IPS-NIHi11 (cell line): ENCODE measurements around the gene DIP2C.
A peak's percentile ranks its signal among the peaks of the same experiment; 100 is the strongest.
"Not testable (repeated sequence)": the region's sequence is repeated elsewhere in the genome, so short reads cannot be mapped to it uniquely, and the experiment has no call there.

Experiments used
- DNase-seq: peaks from one replicate; pipeline ENCODE4 v3.0.0; 2012; ENCODE audit warnings: mixed read lengths, low spot score

DIP2C gene

DNA sequence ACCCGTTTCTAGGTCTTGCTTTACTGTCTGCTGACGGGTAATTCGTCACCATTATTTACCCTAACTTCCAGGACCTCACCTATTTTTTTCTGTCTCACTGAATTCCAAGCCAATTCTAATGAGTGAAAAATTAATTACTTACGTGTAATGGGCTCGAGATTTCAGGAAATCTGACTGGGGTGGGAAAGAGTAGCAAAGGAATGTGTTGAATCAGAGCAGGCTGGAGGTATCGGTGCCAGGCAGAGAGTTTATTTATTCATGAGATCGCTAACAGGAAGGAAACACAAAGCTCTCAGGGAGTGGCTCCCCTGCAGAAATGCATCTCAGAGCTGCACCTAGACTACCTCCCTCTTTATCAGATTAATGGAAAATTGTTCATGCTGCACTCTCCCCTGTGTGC lies 4.0 kb upstream of the DIP2C start:
- DNase-seq = no peak

DNA sequence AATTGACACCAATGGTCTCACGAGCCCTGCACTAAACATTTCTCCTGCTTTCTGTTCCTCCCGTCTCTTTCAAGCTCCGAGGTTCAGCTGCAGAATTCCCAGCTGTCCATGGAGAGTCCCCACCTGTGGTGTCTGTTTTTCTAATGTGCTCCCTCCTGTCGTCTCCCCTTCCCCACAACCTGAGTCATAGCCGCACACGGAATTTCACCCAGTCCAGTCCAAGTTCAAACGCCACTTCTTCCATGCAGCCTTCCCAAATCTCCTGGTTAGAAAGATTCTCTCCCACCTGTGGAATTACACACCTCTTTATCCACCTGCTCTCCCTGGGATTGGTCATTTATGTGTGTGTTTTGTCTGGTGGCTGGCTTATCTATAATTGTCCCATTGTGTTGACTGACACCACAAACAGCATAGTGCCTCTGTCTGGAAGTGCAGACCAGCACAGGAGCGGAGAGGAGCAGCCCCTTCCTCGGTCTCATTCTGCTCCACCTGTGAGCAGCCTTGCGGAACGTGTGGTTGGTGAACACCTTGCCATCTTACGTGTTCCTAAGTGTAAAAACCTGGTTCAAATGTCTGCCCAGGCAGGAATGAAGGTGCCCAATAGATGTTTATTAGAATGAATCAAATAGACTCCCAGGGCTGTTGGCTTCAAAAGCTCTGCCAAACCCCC lies 3.3 kb upstream of the DIP2C start:
- DNase-seq = no peak

DNA sequence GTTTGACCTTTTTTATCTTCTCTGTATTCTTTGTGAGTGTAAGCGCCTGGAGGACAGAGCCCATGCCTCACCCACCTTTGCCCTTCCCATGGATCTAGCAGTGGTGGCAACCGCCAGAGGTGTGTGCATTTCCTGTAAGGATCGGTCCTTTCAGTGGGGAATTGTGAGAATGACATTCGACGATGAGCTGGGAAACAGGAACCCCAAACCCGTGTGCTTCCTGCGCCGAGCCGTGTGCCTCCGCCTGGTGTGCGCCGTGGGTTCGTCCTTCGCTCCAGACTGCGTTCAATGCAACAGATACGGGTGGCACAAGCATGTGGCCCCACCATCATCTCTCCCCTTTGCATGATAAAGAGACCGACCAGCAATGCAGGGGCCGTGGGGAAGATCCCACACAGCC lies 1.7 kb upstream of the DIP2C start:
- no peak for DNase-seq

DNA sequence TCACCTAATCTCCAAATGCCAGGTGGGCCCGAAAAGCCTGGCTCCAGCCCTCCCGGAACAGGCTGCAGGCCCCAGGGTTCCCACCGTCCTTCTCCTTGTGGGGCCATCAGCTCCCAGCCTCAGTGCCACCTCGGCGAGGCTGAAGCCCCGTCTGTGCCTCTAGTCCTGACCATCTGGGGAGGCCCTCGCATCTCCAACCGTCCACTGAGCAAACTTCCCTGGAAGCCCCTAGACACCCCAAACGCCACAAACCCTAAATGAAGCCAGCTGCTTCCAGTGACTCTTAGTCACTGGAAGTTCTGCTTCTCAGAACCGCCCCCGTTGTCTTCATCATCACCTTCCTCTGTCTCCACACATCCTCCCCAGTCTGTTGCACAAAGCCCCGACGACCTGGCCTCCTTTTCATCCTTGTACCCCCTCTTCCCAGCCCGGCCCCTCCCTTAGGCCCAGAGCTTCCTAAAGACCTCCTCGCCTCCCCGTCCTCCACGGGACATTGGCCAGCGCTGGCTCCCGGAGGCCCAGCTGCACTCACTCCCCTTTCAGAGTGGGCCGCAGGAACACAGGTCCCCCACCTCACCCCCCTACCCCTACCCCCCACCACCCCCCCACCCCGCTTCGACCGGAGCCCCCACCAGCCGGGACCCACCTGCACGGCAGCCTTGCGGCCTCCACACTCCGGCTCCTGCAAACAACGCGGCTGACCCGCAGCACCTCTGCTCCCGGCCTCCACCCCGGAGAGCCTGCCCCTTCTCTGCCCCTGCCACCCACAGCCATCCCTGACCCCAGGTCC lies 1.1 kb upstream of the DIP2C start:
- DNase-seq = no peak

DNA sequence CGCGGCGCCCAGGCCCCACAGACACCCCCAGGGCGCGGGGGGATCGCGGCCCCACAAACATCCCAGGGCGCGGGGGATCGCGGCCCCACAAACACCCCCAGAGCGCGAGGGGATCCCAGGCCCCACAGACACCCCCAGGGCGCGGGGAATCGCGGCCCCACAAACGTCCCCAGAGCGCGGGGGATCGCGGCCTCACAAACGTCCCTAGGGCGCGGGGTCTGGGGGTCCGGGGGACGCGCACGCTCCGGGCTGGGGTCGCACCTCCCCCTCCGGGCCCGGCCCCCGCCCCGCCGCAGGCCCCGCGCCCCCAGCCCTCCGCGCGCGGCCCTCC lies 382 bp downstream of the DIP2C start:
- no peak for DNase-seq

DNA sequence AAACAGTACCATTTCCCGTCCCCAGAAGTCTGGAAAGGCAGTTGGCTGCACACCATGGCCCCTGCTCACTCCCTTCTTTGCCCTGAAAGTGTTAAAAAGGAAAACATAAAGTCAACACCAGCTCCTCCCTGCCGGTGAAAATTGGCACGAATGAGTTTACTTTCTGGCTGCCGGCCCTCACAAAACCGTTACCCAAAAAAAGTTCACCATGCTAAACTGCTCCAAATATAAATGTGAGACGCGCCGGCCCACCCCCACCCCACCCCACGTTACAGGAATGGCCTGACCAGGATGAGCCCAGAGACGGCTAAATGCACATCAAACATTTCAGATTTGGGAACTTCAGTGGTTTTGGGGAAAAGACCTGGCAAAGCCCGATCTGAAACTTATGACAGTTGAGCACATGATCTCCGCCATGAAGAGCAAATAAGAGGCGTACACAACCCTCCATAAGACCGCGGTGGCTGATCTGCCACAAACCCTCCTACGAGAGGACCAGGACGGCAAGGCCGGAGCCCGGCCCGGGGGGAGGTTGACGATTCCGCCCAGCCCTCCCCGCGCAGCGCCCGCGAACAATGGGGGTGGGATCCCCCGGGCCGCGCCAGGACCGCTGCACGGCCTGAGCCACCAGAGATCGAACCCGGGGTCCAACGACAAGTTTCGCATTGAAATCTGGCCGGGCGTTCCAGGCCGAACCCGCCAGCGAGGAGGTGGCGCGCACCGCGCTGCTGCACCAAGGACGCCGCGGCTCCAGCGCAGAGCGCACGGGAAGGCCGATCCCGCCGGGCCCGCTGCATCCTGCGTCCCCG lies 952 bp downstream of the DIP2C start:
- DNase-seq = peak; percentile 74

DNA sequence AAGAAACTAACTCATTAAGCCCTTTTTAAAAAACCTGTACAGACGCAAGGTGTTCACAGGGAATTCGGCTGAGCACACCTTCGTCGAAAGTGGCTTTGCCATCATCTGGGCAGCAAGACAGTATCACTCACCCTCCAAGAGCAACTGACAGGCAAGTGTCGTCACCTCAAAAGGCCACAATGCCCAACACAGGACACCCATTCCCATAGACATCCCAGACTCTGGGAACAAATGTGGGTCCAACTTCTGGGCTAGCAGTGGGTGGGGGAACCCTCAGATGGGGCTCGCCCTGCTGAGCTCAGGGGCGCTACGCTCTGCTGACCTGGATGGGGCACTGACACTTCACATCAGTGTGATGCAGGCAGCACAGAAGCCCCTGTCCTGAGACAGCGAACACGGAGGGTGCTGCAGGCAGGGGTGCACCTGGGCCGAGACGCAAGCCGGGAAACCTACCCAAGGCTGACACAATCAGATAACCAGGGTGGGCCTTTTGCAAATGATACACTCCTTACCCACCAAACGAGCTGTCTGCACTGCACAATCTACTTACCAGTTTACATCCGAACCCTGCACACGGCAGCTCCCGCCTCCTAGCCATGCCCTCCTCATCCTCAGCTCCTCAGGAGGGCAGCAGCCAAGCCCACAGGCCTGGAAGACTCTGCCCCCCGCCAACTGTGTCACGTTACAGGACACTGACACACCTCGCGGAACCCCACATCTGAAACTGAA lies 1.7 kb downstream of the DIP2C start:
- DNase-seq = no peak

DNA sequence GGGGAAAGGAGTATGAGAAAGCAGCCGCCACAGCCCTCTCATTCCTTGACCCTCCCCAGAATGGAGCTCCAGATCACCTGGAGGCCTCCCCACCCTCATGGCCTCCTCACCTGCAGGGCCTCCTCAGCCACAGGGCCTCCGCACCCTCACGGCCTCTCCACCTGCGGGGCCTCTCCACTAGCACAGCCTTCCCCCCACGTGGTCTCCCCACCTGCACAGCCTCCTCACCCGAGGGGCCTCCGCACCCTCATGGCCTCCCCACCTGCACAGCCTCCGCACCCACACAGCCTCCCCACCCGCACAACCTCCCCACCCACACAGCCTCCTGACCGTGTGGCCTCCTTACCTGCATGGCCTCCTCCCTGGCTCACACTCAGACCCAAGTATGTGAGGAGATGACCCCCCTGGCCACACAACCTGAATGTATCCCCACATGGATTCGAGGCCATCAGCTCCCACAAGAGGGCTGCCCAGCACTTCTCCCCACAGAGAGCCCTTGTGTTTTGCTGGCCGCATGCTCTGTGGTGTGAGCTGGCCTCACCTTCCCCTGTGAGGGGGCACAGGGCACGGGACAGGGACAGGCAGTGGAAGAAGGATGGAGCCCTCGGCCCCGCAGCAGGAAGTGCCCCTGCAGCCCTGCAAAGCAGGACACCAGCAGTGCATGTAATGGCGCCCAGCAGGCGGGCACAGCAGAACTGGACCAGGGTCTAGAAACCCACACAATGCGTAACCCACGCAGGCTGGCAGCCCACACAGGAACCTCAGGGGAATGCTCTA lies 3.1 kb downstream of the DIP2C start:
- DNase-seq = no peak

DNA sequence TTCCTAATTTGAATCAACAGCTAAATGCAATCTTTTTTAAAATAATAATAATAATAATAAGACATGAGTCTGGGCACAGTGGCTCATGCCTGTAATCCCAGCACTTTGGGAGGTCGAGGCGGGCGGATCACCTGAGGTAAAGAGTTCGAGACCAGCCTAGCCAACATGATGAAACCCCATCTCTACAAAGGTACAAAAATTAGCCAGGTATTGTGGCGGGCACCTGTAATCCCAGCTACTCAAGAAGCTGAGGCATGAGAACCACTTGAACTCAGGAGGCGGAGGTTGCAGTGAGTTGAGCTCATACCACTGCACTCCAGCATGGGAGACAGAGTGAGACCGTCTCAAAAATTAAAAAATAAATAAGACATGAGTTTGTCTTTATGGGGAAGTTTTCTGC lies 3.9 kb downstream of the DIP2C start:
- no peak for DNase-seq

DNA sequence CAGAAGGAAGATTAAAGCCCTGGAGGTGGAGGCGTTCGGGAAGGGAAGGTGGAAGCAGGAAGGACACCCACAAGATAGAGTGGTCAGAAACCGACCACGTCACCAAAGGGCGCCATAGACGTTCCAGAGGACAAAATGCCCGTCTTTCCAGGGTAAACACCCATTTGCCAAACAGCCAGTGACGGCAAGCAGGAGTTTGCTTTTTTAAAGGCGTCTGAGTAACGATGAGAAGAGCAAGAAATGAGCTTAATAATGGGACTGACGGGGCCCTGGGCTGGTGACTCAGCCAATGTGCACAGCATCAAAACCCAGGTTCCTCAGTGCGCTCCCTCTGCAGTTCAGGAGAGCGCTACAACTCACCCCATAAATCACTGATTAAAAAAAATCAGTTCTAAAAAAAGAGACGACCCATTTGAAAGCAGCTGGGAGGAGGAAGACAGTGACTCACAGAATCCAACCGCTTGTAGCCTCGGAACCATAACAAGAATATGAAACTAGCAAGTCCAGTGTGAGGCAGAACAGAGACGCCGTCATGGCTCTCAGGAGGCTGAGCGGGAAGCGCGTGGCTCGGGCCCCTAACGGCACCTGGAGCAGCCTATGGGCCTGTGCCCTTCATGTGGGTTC lies 5.9 kb downstream of the DIP2C start:
- no peak for DNase-seq

DNA sequence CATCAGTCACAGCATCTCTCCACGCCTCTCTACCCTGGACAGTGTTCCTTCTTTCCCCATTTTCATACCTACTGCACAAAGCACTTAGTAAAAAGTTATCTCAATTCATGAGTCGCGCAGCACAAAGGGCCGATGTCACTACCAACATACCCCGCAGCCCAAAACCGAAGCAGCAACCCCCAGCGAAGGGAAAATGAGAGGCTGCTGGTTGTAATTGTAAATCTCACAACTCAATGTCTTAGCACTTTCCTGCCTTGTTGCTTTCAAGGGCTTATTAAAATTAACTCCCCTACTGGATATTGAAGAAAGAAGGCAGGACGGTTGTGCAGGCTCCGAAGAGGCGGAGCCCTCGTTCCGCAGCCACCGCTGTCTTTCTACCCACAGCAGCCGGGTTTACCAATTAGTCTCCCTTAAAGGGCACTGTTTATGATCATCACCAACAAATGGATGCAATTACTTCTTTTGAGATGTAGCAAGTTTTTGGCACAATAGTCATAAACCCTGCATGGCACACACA lies 6.5 kb downstream of the DIP2C start:
- no peak for DNase-seq

DNA sequence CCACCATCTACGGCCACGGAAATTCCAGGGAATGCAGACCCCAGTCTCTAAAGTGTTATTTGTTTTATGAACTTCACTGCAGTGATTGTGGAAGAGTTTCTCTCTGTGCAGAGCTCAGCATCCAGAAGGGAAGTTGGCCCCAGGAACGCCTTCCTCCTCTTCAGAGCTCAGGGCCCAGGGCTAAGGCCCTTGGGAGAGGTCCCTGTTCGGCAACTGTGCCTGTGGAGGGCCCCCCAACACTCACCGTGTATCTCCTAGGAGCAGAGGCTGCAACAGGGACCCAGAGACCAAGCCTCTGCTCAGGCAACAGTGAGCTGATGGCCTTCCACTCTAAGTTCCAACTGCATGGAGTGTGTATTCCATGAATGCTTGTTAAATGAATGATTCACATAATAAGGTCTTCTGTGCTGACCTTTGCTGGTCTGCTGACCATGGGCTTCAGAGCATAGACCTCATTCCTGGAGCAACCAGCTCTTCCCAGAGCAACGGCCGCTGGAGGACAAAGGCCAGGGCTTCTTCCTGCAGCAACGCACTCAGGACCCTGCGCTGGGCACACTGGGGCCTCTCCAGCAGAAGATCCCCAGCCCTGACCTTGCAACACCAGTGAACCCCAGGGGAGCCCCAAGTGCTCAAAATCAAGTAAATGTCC lies 7.7 kb downstream of the DIP2C start:
- DNase-seq = no peak

DNA sequence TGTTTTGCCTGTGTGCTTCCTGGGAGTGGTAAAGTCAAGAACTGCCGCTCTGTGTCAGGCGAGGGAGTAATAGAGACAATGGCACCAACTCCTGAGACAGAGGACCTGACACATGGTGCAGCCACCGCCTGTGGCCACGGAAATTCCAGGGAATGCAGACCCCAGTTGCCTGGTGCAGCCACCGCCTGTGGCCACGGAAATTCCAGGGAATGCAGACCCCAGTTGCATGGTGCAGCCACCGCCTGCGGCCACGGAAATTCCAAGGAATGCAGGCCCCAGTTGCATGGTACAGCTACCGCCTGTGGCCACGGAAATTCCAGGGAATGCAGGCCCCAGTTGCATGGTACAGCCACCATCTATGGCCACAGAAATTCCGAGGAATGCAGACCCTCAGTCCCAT lies 8.7 kb downstream of the DIP2C start:
- DNase-seq = no peak

DNA sequence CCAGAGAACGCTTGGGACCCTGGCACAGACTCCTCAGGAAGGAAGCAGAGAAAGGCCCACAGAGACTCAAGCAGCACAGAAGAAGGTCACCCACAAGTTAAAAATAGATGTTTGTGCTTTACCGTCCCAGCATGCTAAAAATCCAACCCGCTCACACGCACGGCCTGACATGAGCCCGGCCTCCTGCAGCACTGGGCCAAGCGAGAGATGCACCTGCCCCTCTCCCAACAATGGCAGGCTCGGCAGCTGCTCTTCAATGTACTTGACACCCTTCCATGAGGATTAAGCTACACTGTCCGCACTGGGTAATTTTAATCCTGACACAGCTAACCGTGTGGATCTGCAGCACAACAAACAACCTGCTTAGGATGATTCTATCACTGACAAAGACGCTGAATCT lies 9.3 kb downstream of the DIP2C start:
- no peak for DNase-seq

DNA sequence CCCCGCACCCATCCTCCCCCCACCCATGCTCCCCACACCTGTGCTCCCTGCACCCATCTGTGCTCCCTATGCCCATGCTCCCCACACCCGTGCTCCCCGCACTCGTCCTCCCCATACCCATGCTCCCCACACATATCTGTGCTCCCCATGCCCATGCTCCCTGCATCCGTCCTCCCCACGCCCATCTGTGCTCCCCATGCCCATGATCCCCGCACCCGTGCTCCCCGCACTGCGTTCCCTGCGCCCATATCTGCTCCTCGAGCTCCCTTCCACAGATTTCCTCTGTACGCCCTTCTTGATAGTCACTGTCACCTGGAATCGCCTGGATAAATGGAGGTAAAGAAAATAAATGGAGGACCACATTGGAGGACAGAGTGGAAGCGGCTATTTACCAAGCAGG lies 9.9 kb downstream of the DIP2C start:
- DNase-seq = no peak

DNA sequence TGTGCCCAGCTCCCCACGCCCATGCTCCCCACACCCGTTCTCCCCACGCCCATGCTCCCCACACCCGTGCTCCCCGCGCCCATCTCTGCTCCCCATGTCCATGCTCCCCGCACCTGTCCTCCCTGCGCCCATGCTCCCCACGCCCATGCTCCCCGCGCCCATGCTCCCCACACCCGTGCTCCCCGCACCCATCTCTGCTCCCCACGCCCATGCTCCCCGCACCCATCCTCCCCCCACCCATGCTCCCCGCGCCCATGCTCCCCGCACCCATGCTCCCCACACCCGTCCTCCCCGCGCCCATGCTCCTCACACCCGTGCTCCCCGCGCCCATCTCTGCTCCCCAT lies 10.8 kb downstream of the DIP2C start:
- not testable (repeated sequence) for DNase-seq

DNA sequence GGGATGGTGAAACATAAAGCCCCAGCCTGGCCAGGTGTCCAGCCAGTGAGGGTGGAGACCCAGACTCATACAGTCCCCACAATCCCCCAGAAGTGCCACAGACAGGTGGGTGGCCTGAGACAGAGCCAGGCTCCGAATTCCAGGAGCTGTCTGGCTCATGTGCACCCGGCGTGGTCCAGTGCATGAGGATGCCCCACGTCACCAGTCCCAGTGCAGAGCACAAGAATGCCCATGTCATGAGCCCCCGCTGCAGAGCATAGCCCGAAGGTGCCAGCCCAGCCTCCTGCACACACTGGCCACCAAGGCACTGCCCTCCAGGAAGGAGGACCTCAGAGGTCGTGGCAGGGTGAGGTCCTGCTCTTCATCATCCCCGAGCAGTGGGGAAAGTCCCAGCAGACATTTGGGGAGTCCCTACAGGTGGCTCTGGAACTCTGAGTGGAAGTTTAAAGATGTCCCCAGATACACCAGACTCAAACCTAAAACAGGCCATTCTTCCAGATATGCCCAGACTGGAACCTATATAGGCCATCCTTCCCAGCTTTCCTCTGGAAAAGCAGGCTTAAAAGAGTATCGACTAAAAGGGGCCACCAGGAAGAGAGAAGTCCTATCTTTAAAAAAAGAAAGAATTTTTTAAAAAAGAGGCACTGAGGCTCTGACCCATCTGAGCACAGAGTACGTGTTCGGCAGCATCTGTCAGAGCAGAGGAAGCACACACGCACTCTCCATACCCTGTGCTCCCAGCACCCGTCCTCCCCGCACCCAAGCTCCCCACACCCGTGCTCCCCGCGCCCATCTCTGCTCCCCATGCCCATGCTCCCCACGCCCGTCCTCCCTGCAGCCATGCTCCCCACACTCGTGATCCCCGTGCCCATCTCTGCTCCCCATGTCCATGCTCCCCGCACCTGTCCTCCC lies 11.5 kb downstream of the DIP2C start:
- no peak for DNase-seq

DNA sequence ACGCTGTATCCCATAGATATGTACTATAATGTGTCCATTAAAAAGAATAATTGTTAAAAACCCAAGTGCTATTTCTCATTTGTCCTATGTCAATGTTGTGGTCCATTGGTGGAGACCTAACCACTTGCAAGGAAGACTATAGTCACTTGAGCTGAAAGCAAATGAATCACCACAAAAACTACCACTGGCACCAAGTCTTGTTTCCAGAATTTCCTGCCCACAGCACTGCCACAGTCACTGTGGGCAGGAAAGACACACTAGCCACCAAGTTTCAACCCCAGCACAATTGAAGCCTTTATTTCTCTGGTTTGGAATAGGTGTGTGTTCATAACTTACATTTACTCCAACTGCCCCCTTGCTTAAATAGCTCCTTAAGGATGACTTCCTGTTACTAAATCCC lies 12.4 kb downstream of the DIP2C start:
- no peak for DNase-seq

DNA sequence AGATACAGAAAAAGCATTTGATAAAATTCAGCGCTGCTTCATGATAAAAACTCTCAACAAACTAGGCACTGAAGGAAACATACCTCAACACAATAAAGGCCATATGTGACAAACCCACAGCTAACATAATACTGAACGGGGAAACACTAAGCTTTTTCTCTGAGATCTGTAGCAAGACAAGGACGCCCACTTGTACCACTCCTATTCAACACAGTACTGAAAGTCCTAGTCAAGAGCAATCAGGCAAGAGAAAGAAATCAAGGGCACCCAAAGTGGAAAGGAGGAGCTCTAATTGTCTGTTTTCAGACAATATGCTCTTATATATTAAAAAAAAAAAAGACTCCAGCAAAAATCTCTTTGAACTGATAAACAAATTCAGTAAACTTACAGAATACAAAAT lies 13.3 kb downstream of the DIP2C start:
- DNase-seq = no peak

DNA sequence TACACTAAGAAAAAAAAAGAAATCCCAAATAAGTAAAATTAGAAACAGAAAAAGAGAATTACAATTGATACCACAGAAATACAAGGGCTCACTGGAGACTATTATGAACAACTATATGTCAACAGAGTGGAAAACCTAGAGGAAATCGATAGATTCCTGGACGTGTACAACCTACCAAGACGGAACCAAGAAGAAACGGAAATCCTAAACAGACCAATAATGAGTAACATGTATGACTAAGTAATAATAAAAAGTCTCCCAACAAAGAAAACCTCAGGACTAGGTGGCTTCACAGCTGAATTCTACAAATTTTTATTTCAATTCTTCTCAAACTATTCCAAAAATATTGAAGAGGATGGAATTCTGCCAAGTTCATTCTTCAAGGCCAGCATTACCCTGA lies 13.9 kb downstream of the DIP2C start:
- no peak for DNase-seq
